HUDEP-2 (cell line): ENCODE measurements around the gene LSAMP.

ENCODE experiments used
- DNase-seq, 76 experiments: peaks; one replicate each; lab custom pipeline; 2025; ENCODE audit not compliant: unreplicated experiment in 76 of 76; lab: John Stamatoyannopoulos, UW

Gene LSAMP

DNA sequence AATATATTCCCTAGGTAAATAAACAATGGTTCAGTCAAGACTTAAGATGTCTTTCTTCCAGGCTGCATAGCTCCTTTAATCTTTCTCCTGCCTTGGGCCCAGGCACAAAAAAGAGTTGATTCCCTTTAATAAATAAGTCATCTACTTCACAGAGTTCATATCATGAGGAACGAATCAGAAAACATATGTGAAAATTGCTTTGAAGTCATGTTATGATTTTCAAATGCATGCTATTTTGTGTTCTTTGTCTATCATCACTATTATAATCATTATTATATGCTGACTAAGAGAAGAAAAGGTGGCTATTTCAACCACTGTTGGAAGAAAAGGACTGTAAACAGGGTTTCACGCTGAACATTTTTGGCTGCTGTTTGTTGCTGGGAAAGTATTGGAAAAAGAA, 70.4 kb downstream of the LSAMP start:
- DNase-seq, result no peak

DNA sequence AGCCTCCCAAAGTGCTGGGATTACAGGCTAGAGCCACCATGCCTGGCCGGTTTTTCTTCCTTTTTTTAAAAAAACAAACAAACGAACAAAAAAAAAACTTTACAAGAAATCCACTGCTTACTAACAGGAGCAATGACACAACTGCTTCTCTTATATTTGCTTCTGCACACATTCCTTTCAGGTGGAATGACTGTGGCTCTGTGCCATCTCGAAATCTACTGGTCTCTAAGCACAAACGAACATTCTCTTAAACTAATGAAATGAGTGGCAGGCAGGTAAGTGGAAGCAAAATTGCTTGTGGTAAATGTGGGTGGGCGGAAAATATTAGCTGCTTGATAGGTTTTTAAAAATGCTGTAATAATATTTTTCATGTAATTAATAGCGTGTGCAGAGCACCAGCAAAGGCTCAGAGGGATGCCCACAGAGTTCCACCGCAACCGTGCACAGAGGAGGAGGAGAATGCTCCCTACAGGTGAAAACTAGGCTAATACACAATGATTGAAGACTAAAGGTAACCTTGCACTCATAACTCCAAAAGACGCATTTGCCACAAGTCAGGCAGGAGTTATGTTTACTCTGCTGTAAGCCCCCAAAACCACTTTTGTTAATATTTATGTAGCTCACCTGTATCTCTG, 77.4 kb downstream of the LSAMP start:
- no peak for DNase-seq

DNA sequence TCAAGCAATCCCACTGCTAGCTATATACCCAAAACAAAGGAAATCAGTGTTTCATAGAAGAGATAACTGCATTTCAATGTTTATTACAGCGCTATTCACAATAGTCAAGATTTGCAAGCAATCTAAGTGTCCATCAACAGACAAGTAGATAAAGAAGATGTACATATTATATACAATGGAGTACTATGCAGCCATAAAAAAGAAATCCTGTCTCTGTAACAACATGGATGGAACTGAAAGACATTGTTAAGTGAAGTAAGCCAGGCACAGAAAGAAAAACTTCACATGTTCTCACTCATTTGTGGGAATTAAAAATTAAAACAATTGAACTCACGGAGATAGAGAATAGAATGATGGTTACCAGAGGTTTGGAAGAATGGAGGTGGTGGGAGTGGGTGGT, 89.2 kb downstream of the LSAMP start:
- no peak for DNase-seq

DNA sequence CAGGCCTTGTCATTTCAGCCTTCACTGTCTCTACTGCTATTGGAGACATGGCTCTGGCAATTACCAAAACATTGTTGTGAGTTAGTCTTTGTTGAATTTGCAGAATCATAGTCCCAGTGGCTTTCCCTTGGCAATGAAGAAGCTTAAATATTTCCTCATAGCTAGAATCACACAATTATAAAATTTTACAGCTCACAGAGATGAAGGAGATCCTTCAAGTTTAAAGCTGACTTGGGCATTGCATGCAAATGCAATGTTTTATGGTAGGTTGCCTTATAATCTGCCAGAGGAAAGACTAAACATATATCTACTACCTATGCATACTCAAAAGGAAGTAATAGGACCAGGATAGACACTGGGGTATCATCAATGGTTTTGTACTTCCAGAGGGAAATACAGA, 90.9 kb downstream of the LSAMP start:
- no peak for DNase-seq

DNA sequence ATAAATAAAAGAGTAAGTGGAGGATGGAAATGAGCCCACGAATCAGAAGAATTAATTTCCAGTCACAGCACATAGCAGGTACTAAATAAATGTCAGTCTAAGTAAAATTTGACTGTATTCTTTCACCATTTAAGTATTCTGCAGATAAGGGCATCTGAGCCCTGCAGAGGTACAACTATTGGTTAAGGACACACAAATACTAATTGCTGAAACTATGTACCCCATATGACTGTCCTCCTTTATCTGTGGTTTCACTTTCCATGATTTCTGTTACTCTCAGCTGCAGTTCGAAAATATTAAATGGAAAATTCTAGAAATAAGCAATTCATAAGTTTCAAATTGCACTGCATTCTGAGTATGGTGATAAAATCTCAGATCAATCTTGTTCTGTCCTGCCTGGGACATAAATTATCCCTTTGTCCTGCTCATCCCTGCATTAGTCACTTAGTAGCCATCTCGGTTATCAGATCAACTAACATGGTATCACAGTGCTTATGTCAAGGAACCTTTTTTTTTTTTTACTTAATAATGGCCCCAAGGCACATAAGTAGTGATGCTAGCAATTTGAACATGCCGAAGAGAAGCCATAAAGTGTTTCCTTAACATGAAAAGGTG, 95.1 kb downstream of the LSAMP start:
- DNase-seq, result no peak

DNA sequence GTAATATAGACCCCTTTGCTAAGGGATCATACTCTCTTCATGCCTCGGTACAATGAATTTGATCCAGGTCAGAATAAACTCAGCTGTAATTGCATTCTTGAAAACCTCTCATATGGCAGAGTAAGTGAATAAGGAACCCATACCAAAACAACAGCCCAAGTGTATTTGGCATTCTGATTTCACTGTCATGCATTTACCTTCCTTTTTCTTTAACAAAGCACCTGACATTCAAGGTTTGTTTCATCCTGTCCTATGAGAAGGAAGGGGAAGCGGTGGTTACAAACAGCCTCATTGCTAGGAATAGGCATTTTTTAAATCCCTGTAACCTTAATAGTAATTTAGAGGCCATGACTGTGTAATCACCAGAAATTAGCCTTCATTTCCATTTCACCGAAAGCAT, 97.1 kb downstream of the LSAMP start:
- DNase-seq, result no peak

DNA sequence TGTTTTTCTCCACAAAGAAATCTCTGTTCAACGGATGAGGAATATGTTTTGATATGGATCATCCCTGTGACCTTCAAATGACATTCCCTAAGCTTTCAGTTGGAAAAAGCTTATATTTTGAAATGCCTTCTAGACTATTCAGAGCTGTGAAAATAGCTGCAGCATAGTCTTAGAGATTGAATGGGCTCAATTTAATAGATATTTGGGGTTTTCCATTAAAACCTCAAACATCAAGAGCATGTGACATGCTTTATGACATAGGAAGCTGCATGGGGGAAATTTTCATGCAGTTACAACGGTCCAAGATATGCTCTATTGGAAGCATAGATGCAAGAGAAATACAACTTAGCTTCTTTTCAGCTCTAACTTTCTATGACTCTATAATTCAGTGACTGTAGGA, 102.8 kb downstream of the LSAMP start:
- DNase-seq, result no peak

DNA sequence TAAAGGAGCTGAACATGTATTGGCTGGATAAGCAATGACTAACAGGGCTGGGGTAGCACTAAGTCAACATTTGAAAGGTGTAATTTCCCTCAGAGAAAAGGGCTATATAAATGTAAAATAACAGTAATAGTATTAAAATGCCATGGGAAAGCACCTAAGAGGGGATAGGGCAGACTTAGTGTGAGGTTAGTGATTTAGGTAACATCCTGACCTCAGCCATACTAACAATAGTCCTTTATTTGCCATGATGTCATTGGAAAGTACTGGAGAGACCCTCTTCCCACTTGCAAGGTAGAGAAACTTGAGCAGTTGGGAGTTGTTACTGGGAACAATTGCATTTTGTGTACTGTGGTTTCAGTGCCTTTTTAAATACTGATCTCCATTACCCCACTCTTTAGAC, 103.4 kb downstream of the LSAMP start:
- DNase-seq, result no peak

DNA sequence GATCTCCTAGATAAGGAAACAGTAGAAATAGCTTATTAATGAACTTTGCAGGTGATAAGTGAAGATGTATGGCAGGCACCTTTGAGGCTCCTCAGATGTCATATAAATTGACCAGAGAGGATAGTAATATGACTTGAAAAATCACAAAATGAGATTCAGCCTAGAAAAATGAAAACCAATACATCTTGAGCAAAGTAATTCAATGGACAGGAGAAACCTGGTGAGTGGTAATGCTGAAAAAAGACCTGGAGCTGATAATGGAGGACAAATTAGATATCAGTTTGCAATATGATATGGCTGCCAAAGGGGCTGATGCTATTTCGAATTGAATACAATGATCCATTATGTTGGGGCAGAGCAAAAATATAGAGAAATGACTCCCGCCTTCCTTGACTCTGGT, 103.9 kb downstream of the LSAMP start:
- DNase-seq, result no peak

DNA sequence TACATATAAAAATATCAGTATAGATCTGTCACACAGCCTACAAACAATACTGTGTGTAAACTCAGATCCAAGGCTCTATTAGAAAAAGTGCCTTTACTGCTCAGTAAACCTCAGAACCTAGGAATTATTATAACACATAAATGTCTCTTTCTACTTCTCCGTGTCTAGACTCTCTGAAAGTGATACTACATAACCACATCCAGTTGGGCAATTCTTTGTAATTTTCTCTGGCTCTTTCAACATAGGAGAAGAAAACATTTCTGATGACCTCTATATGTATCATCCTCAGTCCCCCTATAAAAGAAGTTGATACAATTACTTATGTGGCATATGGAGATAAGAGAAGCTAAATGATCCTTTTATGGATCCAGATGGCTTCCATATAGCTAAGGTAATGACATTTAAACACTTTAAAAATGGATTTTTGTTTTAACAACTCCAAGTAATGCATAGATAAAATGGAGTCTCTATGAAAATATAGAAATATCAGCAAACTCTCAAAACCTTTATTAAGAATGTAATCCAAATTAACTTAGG, 104.5 kb downstream of the LSAMP start:
- no peak for DNase-seq

DNA sequence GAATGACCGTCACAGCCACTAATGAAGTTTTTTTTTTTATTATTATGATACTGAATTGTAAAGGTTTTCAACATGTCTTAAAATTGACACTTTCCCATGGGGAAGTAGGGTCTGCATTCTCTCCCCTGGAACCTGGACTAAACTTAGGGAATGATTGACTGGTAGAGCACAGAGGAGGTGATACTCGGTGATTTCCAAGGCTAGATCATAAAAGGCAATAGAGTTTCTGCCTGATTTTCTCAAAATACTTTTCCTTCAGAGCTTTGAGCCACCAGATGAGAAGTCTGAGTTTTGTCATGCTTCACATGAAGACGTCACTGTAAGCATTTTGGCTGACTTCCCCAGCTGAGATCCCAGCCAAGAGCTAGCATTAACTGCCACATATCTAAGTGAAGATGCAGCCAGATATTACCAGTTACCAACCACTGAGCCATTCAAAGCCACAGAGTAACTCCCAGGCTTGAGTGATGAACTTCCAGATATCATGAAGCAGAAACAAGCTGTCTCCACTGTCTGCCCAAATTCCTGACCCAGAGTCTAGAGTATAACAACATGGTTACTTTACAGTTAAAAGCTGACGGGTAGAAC, 105.8 kb downstream of the LSAMP start:
- peak in 10 of 76 experiments; percentile 1 to 31 (median 8) for DNase-seq

DNA sequence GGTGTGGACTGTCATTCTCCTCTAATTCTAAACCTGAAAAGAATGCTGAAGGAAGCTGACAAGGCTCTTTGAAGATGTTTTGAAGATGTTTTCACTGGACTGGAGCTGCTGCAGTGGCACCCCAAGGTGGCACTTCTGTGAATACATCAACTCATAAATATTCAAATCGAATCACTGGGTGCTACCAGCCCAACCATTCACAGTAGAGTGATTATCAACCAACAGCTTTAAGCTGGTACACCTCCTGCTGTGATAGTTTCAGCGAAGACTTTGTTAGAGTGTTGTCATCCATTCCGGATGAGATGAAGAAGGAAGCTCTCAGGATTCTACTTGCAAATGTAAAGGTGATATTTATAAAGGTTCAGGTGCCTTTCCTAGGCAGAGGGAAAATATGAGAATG, 106.6 kb downstream of the LSAMP start:
- no peak for DNase-seq

DNA sequence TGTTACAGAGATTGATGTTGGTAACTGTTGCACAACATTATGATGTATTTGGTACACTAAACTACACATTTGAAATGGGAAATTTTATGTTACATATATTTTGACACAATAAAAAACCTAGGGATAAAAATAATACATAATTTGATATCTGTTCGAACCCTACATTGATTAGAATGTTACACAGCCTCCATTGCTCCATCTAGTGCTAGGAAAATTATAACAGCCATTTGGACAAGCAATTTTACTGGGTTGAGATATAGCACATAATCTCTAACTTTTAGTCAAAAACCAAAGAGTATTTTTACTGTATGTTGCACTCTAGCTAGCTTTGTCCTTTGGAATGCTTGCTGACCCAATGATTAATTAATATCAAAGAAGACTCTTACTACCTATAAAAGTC, 108.1 kb downstream of the LSAMP start:
- no peak for DNase-seq

DNA sequence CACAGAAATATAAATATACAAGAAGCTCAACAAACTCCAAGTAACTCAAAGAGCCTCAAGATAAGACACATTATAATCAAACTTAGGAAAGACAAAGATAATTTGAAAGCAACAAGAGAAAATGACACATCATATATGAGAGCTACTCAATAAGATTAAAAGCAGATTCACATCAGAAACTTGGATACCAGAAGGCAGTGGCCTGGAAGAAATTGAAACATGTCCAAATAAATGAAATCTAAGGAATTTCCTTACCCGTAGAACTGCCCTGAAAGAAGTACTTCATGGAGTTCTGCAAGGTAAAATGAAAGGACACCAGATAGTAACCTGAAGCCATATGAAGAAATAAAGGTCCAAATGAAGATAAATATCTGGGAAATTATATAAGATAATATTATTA, 113.9 kb downstream of the LSAMP start:
- no peak for DNase-seq

DNA sequence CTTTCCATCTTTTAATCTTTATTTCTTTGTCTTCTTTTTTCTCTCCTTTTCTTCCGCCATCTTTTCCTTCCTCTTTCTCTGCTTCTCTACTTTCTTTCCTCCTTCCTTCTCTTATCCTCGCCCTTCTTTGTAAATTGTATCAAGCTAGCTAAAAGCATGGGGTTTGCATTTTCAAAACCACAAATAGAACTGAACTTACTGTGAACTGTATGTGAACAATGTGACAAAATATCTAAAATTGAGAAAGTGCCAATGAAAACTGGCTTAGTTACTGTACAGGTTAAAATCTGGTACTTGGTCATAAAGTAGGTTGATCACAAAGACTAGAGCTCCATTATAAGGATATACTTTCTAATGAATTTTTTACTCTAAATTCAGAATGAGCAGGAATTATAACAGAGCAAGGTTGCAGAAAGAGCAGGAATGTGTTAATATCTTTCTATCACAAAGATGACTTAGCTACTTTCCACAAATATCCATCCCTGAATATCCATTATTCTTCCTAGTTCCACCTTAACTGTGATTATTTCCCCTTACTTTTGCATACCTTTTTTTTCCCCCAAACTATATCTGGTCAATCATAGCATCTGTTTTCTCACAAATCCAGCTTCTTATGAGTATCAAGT, 122.4 kb downstream of the LSAMP start:
- no peak for DNase-seq

DNA sequence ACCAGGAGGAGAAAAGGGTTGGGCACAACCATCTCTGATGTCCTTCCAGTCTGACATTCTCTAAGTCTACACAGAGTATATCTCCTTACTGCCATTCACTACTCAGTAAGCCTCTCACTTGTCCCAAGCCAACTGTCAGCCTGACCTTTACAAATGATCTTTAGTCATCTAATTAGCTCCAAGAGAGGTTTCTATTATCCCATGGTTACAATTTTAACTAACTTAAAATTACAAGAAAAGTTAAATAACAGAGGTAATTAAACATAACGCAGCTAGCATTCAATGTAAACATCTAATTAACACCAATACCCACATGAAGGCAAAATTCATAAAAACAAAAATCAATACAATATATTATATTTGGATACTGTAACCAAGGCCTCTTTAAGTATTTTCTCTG, 126.9 kb downstream of the LSAMP start:
- DNase-seq, result no peak

DNA sequence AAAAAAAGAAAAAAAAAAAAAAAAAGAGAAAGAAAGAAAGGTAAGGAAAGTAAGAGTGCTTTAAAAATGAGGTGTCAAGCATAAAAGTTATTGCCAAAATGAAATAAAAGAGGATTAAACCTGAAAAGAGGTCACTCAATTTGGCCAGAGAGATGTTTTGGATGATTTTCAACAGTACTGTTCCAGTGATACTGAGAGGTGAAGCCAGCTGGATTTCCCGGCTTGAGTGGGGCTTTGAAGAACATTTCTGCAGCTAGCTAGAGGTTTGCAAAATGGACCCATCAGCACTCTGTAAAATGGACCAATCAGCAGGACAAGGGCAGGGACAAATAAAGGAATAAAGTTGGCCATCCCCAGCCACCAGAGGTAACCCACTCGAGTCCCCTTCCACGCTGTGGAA, 128.5 kb downstream of the LSAMP start:
- no peak for DNase-seq

DNA sequence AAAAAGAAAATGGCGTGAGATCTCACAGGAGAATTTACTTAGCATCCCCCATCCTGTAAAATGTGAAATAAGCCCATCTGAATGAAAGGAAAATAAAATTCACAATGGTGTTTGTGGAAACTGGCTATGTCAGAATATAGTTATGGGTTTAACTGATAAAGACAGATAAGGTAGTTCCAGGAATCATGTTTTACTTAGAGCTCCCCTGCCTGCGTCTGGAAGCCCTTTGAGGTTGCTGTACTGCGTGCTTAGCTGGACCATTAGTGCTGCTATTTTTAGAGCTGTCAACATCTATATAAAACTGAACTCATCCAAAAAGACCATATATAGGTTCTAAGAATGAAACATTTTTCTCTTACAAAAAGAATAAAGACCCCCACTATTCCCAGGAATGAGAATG, 130.8 kb downstream of the LSAMP start:
- peak in 1 of 76 experiments; percentile 8 for DNase-seq

DNA sequence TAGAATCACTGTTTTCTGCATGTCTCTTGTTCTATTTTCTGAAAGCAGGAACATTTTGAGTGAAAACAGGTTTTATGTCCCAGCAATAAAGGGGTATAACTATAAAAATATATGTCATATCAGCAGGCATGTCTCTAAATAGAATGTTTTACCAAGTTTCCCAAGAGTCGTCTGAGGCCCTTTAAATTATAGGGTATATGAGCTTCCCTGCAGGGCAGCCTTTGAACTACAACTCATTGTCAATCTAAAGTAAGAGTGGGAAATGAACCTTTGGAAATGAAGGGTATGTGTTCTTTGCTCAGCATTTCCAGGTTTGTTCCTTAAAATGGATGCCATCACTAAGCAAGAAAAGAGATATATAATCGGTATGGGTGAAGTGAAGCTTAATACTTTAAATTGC, 138.6 kb downstream of the LSAMP start:
- no peak for DNase-seq

DNA sequence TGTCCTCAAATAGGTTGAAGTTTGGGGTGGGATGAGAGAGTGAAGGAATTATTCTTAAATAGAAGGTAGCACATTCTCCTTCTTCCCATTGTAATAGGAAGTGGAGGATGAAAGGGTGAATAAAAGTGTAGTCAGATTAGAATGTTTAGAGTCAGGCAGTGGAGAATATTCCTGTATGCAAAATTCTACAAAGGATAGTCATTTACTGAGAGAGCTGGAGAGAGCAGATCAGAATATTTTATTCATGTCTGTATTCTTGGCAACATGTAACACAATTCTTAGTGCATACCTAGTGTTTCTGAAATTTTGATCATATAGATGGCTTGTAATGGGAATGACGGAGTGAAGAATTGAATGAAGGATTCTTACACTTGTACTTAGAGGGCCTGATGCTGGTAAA, 139.1 kb downstream of the LSAMP start:
- DNase-seq, result no peak

DNA sequence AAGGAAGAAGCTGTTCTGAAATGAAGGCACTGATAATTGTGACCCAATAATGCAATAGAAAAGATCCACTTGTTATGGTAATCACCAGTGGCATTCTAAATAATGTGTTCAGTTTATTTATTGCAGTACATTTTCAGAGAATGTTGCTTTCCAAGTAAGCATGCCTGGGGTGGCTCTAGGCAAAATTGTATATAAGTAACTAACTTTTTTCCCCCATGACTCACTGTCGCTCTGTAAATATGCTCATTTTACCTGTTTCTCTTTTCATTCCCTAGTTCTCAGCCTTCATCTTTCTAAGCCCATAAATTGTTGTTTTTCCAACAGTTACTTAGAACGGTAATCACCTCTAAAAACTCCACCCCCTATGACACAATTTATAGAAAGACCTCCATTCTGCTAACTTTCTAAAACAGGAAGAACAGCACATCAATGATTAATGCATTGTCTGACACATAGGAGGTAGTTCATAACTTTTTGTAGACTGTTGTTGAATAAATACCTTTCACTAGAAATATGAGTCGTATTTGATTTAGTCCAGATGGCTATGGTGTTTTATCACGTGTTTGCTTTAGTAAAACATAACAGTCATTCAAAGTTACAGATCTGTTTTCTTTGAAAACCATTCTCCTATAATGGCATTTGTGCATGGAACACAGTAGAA, 143.1 kb downstream of the LSAMP start:
- no peak for DNase-seq
